ENCODE data around the gene DCAF8.

GRCh38 chr1:160169553-160170399 lies 92.6 kb downstream of the DCAF8 start:
- TF ChIP-seq POLR2A (IDR thresholded peaks at IDR 0.05) (no peak), CTCF (IDR thresholded peaks at IDR 0.05) (no peak), POLR2AphosphoS5 (IDR thresholded peaks at IDR 0.05) (no peak), EP300 (IDR thresholded peaks at IDR 0.05) (no peak)
